ENCODE measurements around the gene ATP11B. TPM values are rescaled to one million over a fixed set of nuclear protein-coding genes. Genes with fewer than 3 reads are reported as not detected.

Gene ATP11B
- total and polyA plus RNA-seq, 2 of the 8 experiments (the other 6 are each of a cell fraction or from before 2014, with no cell fraction given): 5.1 to 26.5 TPM

DNA sequence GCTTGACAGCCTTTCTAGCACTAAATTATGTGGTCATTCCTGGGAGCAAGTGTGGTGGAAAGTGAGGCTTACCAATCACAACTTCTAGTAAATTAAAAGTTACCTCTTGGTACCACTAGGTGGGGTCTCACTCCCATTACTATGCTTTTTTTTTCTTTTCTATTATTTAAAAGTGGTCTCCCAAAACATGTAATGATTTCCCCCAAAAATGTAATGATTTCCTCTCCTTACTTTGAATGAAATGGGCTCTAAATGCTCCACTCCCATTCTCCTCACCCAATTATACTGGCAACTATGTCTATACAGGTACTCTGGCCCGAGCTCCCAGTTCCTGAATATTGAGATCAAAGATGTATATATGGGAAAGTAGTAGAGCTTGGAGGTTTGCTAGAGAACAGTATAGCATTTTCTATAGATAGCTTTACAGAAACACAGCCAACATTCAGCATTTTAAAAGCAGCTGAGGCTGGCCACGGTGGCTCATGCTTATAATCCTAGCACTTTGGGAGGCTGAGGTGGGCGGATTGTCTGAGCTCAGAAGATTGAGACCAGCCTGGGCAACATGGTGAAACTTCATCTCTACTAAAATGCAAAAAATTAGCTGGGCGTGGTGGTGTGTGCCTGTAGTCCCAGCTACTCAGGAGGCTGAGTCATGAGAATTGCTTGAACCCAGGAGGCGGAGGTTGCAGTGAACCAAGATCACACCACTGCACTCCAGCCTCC, 116.2 kb downstream of the ATP11B start:
- H2BK15ac ChIP-seq (ENCODE audit: low read length): no peak overlapping the region
- ChIA-PET POLR2A (ENCODE audit: partially characterized antibody) (no interaction called here), CTCF (ENCODE audit: partially characterized antibody) (interaction anchor here (0.7 to 4.2 kb wide), 30 partner anchors 9 to 473 kb away, joined by 3 to 23 read pairs (median 4); no protein-coding TSS in a partner anchor)
- no peak overlapping the region for H4K91ac ChIP-seq (replicated peaks; ENCODE audit: insufficient read length, low read length)
- no peak overlapping the region for H3K18ac ChIP-seq (ENCODE audit: extremely low read depth, low read length)
- no peak overlapping the region for H4K8ac ChIP-seq (ENCODE audit: extremely low read depth, insufficient read depth, low read length)
- H3K23ac ChIP-seq (ENCODE audit: insufficient read length): no peak overlapping the region
- FAIRE-seq: peak; percentile 45
- no peak overlapping the region for H3K4me3 ChIP-seq (ENCODE audit: extremely low read depth in 1 of 4, insufficient read depth in 2 of 4, low read depth in 3 of 4, low read length in 4 of 4)
- H3K36me3 ChIP-seq (ENCODE audit: control insufficient read depth in 2 of 4, insufficient read depth in 4 of 4, low read length in 3 of 4): no peaks in the 10 kb centered on the region; a peak in 1 of 8 replicates
- H3K9ac ChIP-seq (replicated peaks in 1 of 4; ENCODE audit: extremely low read depth in 1 of 4, low read depth in 3 of 4, low read length in 3 of 4): no peak overlapping the region
- no peak overlapping the region for H2AK5ac ChIP-seq (ENCODE audit: low read depth, low read length)
- H3K4ac ChIP-seq (replicated peaks; ENCODE audit: insufficient read length, low read depth, low read length): no peak overlapping the region
- no peak overlapping the region for H4K5ac ChIP-seq (ENCODE audit: insufficient read length, low read depth, low read length)
- H3K79me1 ChIP-seq (ENCODE audit: low read depth, low read length): no peaks in the 10 kb centered on the region
- no peaks in the 10 kb centered on the region for H4K20me1 ChIP-seq (replicated peaks in 1 of 2; ENCODE audit: control insufficient read depth in 1 of 2, insufficient read depth in 2 of 2, low read length in 2 of 2)
- H3K23me2 ChIP-seq (ENCODE audit: low read depth, low read length): no peaks in the 10 kb centered on the region
- H2BK20ac ChIP-seq (ENCODE audit: low read length): no peak overlapping the region
- DNase-seq (ENCODE audit: low read depth in 1 of 2, low spot score in 2 of 2): no peak
- no peak overlapping the region for H2AFZ ChIP-seq (ENCODE audit: low read length)
- H3K27ac ChIP-seq (ENCODE audit: low read depth, low read length): no peak overlapping the region
- H3K4me2 ChIP-seq (ENCODE audit: insufficient read depth in 1 of 2, low read depth in 2 of 2, low read length in 2 of 2): no peak overlapping the region
- peaks cover 0 to 2% (median 1%) of the 10 kb centered on the region in 4 experiments; a peak in 2 of 7 replicates for H3K4me1 ChIP-seq (replicated peaks in 1 of 4; ENCODE audit: control insufficient read depth in 3 of 4, insufficient read depth in 4 of 4, low read length in 3 of 4)
- H2BK12ac ChIP-seq (ENCODE audit: low read depth, low read length): no peak overlapping the region
- no peak overlapping the region for H2BK120ac ChIP-seq (replicated peaks; ENCODE audit: low read depth, low read length)
- no peak overlapping the region for H3K14ac ChIP-seq (ENCODE audit: insufficient read length)
- H3K27me3 ChIP-seq (replicated peaks in 1 of 4; ENCODE audit: control insufficient read depth in 3 of 4, extremely low read depth in 1 of 4, insufficient read depth in 3 of 4, low read length in 3 of 4): no peaks in the 10 kb centered on the region
- WGBS, 2 experiments (ENCODE audit: extremely low coverage in 1 of 2, insufficient coverage in 1 of 2, insufficient read length in 1 of 2, insufficient replicate concordance in 2 of 2, low coverage in 1 of 2, low lambda C conversion rate in 2 of 2, missing lambda C conversion rate in 1 of 2): 86% methylated on average over 5 of the region's 5 CpGs; no CpG with 5 or more reads in 1 of the 2 experiments
- no peak overlapping the region for H3K56ac ChIP-seq (replicated peaks; ENCODE audit: insufficient read length, low read depth, low read length)
- H3K79me2 ChIP-seq (ENCODE audit: control insufficient read depth in 1 of 2, insufficient read depth in 2 of 2, low read length in 2 of 2): no peaks in the 10 kb centered on the region
- no peaks in the 10 kb centered on the region for H3K9me3 ChIP-seq (ENCODE audit: insufficient read depth in 2 of 2, low read depth in 1 of 2, low read length in 1 of 2)
- H2BK5ac ChIP-seq (ENCODE audit: low read depth, low read length): no peak overlapping the region
- TF ChIP-seq RAD21 (IDR thresholded peaks at IDR 0.05 in 1 of 2, conservative IDR thresholded peaks at IDR 0.05 in 1 of 2; ENCODE audit: low read depth in 2 of 2, low read length in 2 of 2) (peak; percentile 61 to 62), EP300 (IDR thresholded peaks at IDR 0.05; ENCODE audit: borderline replicate concordance in 1 of 2, low read depth in 2 of 2, low read length in 2 of 2) (no peak), KDM1A (IDR thresholded peaks at IDR 0.05; ENCODE audit: borderline replicate concordance, low read length) (no peak), MAFK (IDR thresholded peaks at IDR 0.05; ENCODE audit: low read depth, low read length) (no peak), POLR2A (IDR thresholded peaks at IDR 0.05; ENCODE audit: control extremely low read depth in 1 of 2, low read depth in 2 of 2, low read length in 2 of 2) (no peak)

Data from H1 (cell line).